ENCODE data around the gene SLC51B. TPM values are rescaled to one million over a fixed set of nuclear protein-coding genes. Genes with fewer than 3 reads are reported as not detected.
A peak's percentile ranks its signal among the peaks of the same experiment; 100 is the strongest.

Gene SLC51B
- total RNA-seq, 4 donors from 2014 or later: not detected

DNA sequence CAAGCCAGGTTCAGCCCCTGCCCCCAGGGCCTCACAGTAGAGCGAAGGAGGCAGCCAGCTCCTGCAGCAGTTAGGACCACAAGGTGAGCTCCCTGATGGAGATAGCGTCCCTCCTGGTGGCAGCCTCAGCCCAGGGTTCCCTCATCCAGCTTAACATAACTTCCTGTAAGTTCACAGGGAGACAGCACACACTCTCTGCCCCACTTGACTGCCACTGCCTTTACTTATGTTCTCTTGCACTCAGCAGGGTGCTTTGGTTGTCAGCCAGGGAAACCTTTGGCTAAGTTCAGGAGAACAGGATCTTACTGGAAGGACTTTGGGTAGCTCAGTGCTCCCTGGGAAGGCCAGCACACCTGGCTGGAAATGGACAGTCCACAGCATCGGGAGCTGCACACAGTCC, 42.2 kb downstream of the SLC51B start:
- DNase-seq (no peak), ATAC-seq (peak in 1 of 2 donors; percentile 21)
- Histone ChIP-seq H3K36me3 (no peaks in the 10 kb centered on the region), H3K9me3 (no peaks in the 10 kb centered on the region), H3K4me3 (no peak overlapping the region), H3K27ac (peak overlapping the region; percentile 59 to 81 (median 70)), H3K27me3 (no peaks in the 10 kb centered on the region), H3K4me1 (peaks cover 36 to 39% of the 10 kb centered on the region in 2 donors)
- intact Hi-C loops (cut with DNase I; ENCODE audit: low total_unique reads) (no loop called here), in situ Hi-C loops (cut with MboI; ENCODE audit: low sequenced_read_pairs in 4 of 4) (loop anchor here in 2 of 4 donors (5.0 to 10.0 kb wide), 2 partner anchors 35 to 53 kb away; no protein-coding TSS in a partner anchor)
- no peak for TF ChIP-seq POLR2A (IDR thresholded peaks at IDR 0.05)
- TF ChIP-seq, protein P1, sequence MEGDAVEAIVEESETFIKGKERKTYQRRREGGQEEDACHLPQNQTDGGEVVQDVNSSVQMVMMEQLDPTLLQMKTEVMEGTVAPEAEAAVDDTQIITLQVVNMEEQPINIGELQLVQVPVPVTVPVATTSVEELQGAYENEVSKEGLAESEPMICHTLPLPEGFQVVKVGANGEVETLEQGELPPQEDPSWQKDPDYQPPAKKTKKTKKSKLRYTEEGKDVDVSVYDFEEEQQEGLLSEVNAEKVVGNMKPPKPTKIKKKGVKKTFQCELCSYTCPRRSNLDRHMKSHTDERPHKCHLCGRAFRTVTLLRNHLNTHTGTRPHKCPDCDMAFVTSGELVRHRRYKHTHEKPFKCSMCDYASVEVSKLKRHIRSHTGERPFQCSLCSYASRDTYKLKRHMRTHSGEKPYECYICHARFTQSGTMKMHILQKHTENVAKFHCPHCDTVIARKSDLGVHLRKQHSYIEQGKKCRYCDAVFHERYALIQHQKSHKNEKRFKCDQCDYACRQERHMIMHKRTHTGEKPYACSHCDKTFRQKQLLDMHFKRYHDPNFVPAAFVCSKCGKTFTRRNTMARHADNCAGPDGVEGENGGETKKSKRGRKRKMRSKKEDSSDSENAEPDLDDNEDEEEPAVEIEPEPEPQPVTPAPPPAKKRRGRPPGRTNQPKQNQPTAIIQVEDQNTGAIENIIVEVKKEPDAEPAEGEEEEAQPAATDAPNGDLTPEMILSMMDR (IDR thresholded peaks at IDR 0.05 in 4 of 5, conservative IDR thresholded peaks at IDR 0.05 in 1 of 5): no peak

DNA sequence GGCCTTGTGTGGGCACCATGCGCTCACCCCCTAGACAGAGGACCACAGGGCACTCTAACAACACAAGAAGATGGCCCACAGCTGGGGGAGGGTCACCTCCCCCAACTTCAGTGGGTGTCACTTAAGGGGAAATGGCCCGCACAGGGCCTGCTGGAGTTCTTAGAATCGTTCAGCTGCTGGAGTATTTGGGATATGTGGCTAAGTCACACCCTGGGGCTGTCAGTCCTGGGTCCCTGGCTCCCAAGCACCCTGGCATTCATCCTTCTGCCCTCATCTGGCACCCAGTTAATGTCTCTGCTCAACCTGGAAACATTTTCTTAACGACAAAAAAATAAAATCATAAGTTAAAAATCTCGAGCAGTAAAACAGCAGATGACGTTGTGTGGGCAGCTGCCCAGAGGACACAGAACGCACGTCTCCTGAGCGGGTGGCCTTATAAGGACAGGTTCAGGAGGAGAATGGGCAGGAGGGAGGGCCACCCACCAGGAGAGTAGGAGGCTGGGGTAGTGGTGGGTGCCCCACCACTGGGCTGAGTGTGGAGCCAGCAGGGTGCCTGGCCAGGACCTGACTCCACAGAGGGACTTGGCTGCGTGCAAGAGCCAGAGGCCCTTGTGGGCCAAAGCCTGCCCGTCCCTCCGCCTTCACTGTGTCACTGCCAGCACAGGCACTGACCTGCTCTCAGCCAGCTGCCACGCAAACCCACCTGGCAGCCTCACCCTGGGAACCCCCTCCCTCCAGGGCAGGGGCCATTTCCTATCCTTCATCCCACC, 42.9 kb downstream of the SLC51B start:
- H3K27ac ChIP-seq: peak overlapping the region; percentile 59 to 81 (median 70)
- no peaks in the 10 kb centered on the region for H3K9me3 ChIP-seq
- peak overlapping the region in 1 of 4 donors; percentile 6 for H3K4me3 ChIP-seq
- no peaks in the 10 kb centered on the region for H3K36me3 ChIP-seq
- ATAC-seq: peak; percentile 65 to 73
- H3K27me3 ChIP-seq: no peaks in the 10 kb centered on the region
- intact Hi-C loops (cut with DNase I; ENCODE audit: low total_unique reads) (no loop called here), in situ Hi-C loops (cut with MboI; ENCODE audit: low sequenced_read_pairs in 4 of 4) (loop anchor here in 2 of 4 donors (5.0 to 10.0 kb wide), 2 partner anchors 36 to 53 kb away; no protein-coding TSS in a partner anchor)
- H3K4me1 ChIP-seq: peaks cover 30 to 33% of the 10 kb centered on the region in 2 donors
- no peak for TF ChIP-seq POLR2A (IDR thresholded peaks at IDR 0.05)
- TF ChIP-seq, protein P1 (IDR thresholded peaks at IDR 0.05 in 4 of 5, conservative IDR thresholded peaks at IDR 0.05 in 1 of 5): no peak
- peak in 1 of 2 donors; percentile 55 for DNase-seq

DNA sequence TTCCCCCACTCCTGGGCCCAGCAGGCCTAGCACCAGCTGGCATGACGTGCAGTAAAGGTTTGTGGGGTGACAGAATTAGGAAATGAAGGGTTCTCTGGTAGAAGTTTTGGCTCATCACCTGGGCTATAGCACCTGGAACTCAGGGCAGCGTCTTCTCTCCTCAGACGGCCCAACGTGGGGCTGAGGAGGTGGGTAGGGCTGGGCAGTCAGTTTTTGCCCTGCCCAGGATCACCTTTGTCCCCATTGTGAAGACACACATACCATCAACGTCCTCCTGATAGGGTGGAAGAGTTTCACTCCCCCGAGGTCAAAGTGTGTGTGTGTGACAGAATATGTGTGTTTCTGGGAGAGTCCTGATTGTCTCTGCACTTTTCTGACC, 43.4 kb downstream of the SLC51B start:
- in situ Hi-C loops (cut with MboI; ENCODE audit: low sequenced_read_pairs in 4 of 4) (loop anchor here in 2 of 4 donors (5.0 to 10.0 kb wide), 2 partner anchors 36 to 54 kb away; no protein-coding TSS in a partner anchor), intact Hi-C loops (cut with DNase I; ENCODE audit: low total_unique reads) (no loop called here)
- Histone ChIP-seq H3K4me3 (no peak overlapping the region), H3K9me3 (no peaks in the 10 kb centered on the region), H3K27me3 (no peaks in the 10 kb centered on the region), H3K36me3 (no peaks in the 10 kb centered on the region), H3K27ac (peak overlapping the region; percentile 59 to 81 (median 70)), H3K4me1 (peaks cover 30 to 33% of the 10 kb centered on the region in 2 donors)
- ATAC-seq: peak in 1 of 2 donors; percentile 10
- no peak for TF ChIP-seq POLR2A (IDR thresholded peaks at IDR 0.05)
- TF ChIP-seq, protein P1 (IDR thresholded peaks at IDR 0.05 in 4 of 5, conservative IDR thresholded peaks at IDR 0.05 in 1 of 5): no peak
- DNase-seq: no peak

DNA sequence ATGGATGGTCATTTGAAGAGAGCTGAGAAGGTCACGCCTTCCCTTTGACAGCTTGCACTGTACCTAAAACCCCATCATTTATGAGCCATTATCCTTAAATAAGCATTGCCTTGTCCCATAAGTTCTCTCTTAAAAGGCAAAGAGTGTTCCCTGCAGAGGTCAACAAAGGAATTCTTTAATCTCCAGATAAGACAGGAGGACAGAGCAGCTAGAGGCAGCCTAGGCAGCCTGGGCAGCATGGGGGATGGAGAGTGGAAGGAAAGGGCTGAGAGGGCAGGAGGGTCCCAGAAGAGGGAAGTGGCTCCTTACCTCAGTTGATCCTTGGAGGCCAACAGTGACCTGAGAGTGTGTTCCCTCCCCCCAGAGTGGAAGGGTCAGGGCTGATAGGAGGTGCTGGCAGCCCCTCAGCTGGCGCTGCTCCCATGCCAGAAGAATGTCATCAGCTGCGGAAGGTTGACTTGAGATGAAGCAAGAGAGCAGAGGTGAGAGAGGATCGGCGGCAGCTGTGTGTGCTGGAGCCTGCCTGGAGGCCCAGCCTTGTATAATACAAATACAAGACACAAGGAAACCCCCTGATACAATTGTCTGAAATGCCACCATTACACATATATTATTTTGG, 44.1 kb downstream of the SLC51B start:
- intact Hi-C loops (cut with DNase I; ENCODE audit: low total_unique reads): no loop called here
- no peak overlapping the region for H3K4me3 ChIP-seq
- H3K36me3 ChIP-seq: no peaks in the 10 kb centered on the region
- H3K27ac ChIP-seq: peak overlapping the region; percentile 59 to 81 (median 70)
- ATAC-seq (no peak), DNase-seq (peak in 1 of 2 donors; percentile 25)
- H3K4me1 ChIP-seq: peaks cover 30 to 33% of the 10 kb centered on the region in 2 donors
- in situ Hi-C loops (cut with MboI; ENCODE audit: low sequenced_read_pairs in 4 of 4): loop anchor here in 2 of 4 donors (5.0 to 10.0 kb wide), 2 partner anchors 37 to 55 kb away; no protein-coding TSS in a partner anchor
- TF ChIP-seq, protein P1 (IDR thresholded peaks at IDR 0.05 in 4 of 5, conservative IDR thresholded peaks at IDR 0.05 in 1 of 5): no peak
- no peak for TF ChIP-seq POLR2A (IDR thresholded peaks at IDR 0.05)
- H3K27me3 ChIP-seq: no peaks in the 10 kb centered on the region
- H3K9me3 ChIP-seq: no peaks in the 10 kb centered on the region
